T-helper 9 cell (primary cell): ENCODE measurements around the gene PPP1R3E.

Source experiments
- DNase-seq: peaks from one replicate; pipeline ENCODE4 v3.0.0-alpha.2; 2020

The PPP1R3E gene

DNA sequence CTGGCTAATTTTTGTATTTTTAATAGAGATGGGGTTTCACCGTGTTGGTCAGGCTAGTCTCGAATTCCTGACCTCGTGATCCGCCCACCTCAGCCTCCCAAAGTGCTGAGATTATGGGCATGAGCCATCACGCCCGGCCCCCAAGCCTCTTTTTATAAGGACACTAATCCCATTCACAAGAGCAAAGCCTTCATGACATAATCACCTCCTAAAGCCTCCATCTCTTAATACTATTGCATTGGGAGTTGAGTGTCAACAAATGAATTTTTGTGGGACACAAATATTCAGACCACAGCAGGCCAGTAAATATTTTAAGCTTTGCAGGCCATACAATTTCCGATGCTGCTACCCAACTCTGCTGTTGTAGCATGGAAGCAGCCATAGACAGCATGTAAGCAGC, 54.1 kb downstream of the PPP1R3E start:
- no peak for DNase-seq
